Measurements from ENCODE around the gene FBXW11. TPM values are rescaled to one million over a fixed set of nuclear protein-coding genes. Genes with fewer than 3 reads are reported as not detected.
"Not testable (repeated sequence)": the region's sequence is repeated elsewhere in the genome, so short reads cannot be mapped to it uniquely, and the experiment has no call there.

Gene FBXW11
- total RNA-seq, 4 donors from 2014 or later: 22.8 to 44.8 (median 40.3) TPM

DNA sequence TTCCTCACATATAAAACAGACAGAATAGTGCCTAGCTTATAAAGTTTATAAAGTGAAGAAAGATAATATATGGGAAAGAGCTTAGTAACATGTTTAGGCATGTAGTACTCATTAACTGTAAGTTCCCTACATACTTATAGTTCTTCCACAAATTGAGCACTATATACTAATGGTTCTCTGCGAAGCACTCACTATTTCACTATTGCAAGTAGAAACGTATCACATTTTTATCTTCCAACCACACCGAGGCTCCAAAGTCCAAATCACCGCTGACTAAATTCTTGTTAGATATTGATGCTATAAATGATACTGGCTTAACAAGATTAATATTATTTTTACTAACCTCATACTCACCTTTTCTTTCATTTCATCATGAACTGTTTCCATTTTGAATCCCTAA, 61.0 kb downstream of the FBXW11 start:
- TF ChIP-seq POLR2AphosphoS5 (IDR thresholded peaks at IDR 0.05): no peak
- TF ChIP-seq EP300 (IDR thresholded peaks at IDR 0.05; ENCODE audit: low read depth): no peak
- no peak for TF ChIP-seq POLR2A (IDR thresholded peaks at IDR 0.05)
- no peak for TF ChIP-seq CTCF (IDR thresholded peaks at IDR 0.05)
- H3K27me3 ChIP-seq: no peaks in the 10 kb centered on the region
- H3K4me1 ChIP-seq: peaks cover 0 to 55% (median 20%) of the 10 kb centered on the region in 4 donors
- intact Hi-C loops (cut with DNase I; ENCODE audit: low total_unique reads): no loop called here
- in situ Hi-C loops (cut with MboI; ENCODE audit: low pct_ligation_motif_present in 1 of 4, low pct_unique_long_range_greater_than_20kb in 1 of 4, low sequenced_read_pairs in 3 of 4): no loop called here
- 48 to 68% methylated on average over 4 of the region's 4 CpGs for WGBS, 2 donors (ENCODE audit: low coverage in 1 of 2)
- no peaks in the 10 kb centered on the region for H3K36me3 ChIP-seq
- H3K4me3 ChIP-seq: no peak overlapping the region
- H3K9me3 ChIP-seq: no peaks in the 10 kb centered on the region
- no peak overlapping the region for H3K27ac ChIP-seq
- no peak for DNase-seq

DNA sequence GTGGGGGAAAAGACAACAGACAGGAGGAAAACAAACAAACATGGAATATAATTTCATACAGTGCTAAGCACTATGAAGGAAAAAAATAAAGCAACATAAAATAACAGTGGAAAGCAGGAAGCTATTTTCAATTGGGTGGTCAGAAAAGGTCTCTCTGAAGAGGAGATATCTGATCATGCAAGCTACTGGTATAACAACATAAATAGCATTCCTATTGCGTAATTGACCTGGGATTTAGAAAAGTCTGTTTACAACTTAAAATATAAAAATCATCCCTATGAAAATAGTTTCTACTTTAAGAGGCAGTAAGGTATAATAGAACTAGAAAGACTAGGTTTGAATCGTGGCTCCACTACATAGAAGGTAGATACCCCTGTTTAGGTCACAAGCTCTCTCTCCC, 61.4 kb downstream of the FBXW11 start:
- in situ Hi-C loops (cut with MboI; ENCODE audit: low pct_ligation_motif_present in 1 of 4, low pct_unique_long_range_greater_than_20kb in 1 of 4, low sequenced_read_pairs in 3 of 4): no loop called here
- Histone ChIP-seq H3K27me3 (no peaks in the 10 kb centered on the region), H3K27ac (no peak overlapping the region), H3K4me3 (no peak overlapping the region), H3K4me1 (peaks cover 0 to 60% (median 20%) of the 10 kb centered on the region in 4 donors), H3K36me3 (no peaks in the 10 kb centered on the region), H3K9me3 (no peaks in the 10 kb centered on the region)
- TF ChIP-seq EP300 (IDR thresholded peaks at IDR 0.05; ENCODE audit: low read depth): no peak
- no peak for TF ChIP-seq POLR2AphosphoS5 (IDR thresholded peaks at IDR 0.05)
- TF ChIP-seq POLR2A (IDR thresholded peaks at IDR 0.05): no peak
- TF ChIP-seq CTCF (IDR thresholded peaks at IDR 0.05): no peak
- intact Hi-C loops (cut with DNase I; ENCODE audit: low total_unique reads): no loop called here
- 78 to 85% methylated on average over 2 of the region's 2 CpGs for WGBS, 2 donors (ENCODE audit: low coverage in 1 of 2)
- no peak for DNase-seq

- intact Hi-C loops (cut with DNase I; ENCODE audit: low total_unique reads); H3K9me3 ChIP-seq; DNase-seq; H3K27ac ChIP-seq; in situ Hi-C loops (cut with MboI; ENCODE audit: low pct_ligation_motif_present in 1 of 4, low pct_unique_long_range_greater_than_20kb in 1 of 4, low sequenced_read_pairs in 3 of 4); H3K27me3 ChIP-seq; H3K36me3 ChIP-seq; H3K4me3 ChIP-seq: not testable (repeated sequence)
- peaks cover 0 to 51% (median 20%) of the 10 kb centered on the region in 4 donors for H3K4me1 ChIP-seq
- WGBS, 2 donors (ENCODE audit: low coverage in 1 of 2): 14% methylated on average over 4 of the region's 6 CpGs; no CpG with 5 or more reads in 1 of the 2 donors
These were observed 64.3 kb downstream of the FBXW11 start for GRCh38 chr5:171942112-171942516.

DNA sequence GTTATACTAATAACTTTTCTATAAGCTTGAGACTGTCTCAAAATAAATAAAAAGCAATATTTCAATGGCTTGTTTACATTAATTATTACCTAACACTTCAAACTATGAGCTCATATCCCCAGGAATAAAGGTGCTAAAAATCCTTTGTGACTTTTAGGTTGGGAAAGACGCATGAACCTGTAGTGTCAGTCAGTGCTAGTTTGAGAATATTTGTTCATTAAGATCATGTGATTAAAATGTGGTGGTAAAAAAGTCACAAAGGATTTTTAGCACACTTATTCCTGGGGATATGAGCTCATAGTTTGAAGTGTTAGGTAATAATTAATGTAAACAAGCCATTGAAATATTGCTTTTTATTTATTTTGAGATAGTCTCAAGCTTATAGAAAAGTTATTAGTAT, 64.8 kb downstream of the FBXW11 start:
- WGBS, 2 donors (ENCODE audit: low coverage in 1 of 2): 52 to 60% methylated on average over 1 of the region's 1 CpG
- H3K27me3 ChIP-seq; H3K9me3 ChIP-seq; H3K27ac ChIP-seq; H3K4me3 ChIP-seq; intact Hi-C loops (cut with DNase I; ENCODE audit: low total_unique reads); in situ Hi-C loops (cut with MboI; ENCODE audit: low pct_ligation_motif_present in 1 of 4, low pct_unique_long_range_greater_than_20kb in 1 of 4, low sequenced_read_pairs in 3 of 4); DNase-seq; H3K36me3 ChIP-seq: not testable (repeated sequence)
- H3K4me1 ChIP-seq: peaks cover 0 to 49% (median 20%) of the 10 kb centered on the region in 4 donors

GRCh38 chr5:171941275-171941674, 65.2 kb downstream of the FBXW11 start:
- H3K4me3 ChIP-seq; H3K27me3 ChIP-seq; in situ Hi-C loops (cut with MboI; ENCODE audit: low pct_ligation_motif_present in 1 of 4, low pct_unique_long_range_greater_than_20kb in 1 of 4, low sequenced_read_pairs in 3 of 4); intact Hi-C loops (cut with DNase I; ENCODE audit: low total_unique reads); H3K9me3 ChIP-seq; DNase-seq; H3K27ac ChIP-seq; H3K36me3 ChIP-seq: not testable (repeated sequence)
- 38% methylated on average over 3 of the region's 5 CpGs; no CpG with 5 or more reads in 1 of the 2 donors for WGBS, 2 donors (ENCODE audit: low coverage in 1 of 2)
- H3K4me1 ChIP-seq: peaks cover 0 to 46% (median 19%) of the 10 kb centered on the region in 4 donors

- Histone ChIP-seq H3K27me3 (no peaks in the 10 kb centered on the region), H3K9me3 (peaks cover 3 to 4% of the 10 kb centered on the region in 2 donors), H3K27ac (no peak overlapping the region), H3K36me3 (no peaks in the 10 kb centered on the region), H3K4me1 (peaks cover 0 to 33% (median 11%) of the 10 kb centered on the region in 4 donors), H3K4me3 (no peak overlapping the region)
- in situ Hi-C loops (cut with MboI; ENCODE audit: low pct_ligation_motif_present in 1 of 4, low pct_unique_long_range_greater_than_20kb in 1 of 4, low sequenced_read_pairs in 3 of 4): no loop called here
- DNase-seq: no peak
- 96 to 98% methylated on average over 3 of the region's 3 CpGs for WGBS, 2 donors (ENCODE audit: low coverage in 1 of 2)
- TF ChIP-seq CTCF (IDR thresholded peaks at IDR 0.05) (no peak), POLR2AphosphoS5 (IDR thresholded peaks at IDR 0.05) (no peak), EP300 (IDR thresholded peaks at IDR 0.05; ENCODE audit: low read depth) (no peak), POLR2A (IDR thresholded peaks at IDR 0.05) (no peak)
- intact Hi-C loops (cut with DNase I; ENCODE audit: low total_unique reads): no loop called here
These were observed 66.5 kb downstream of the FBXW11 start for GRCh38 chr5:171939951-171940350.

Data from transverse colon (tissue), 4 donors.